ENCODE results near the gene SPPL2A.

- TF ChIP-seq POLR2AphosphoS5 (IDR thresholded peaks at IDR 0.05) (no peak), EP300 (IDR thresholded peaks at IDR 0.05) (no peak), POLR2A (IDR thresholded peaks at IDR 0.05) (no peak)
These were observed 39.2 kb downstream of the SPPL2A start for GRCh38 chr15:50726315-50726714.
